HCT116 (cell line): ENCODE measurements around the gene ANGEL1. TPM values are rescaled to one million over a fixed set of nuclear protein-coding genes. Genes with fewer than 3 reads are reported as not detected.

Source experiments
- ATAC-seq: fragments of 200-7000 bp; cut with Tn5 transposase; 2 replicates; pipeline ENCODE4 v1.9.1; 2020; ENCODE audit warnings: mild to moderate bottlenecking, moderate library complexity
- BruUV-seq: library from RNA; stranded (reverse); fragments of 400-500 nt; replicated peaks from 2 replicates; lab custom pipeline; 2021; lab: Mats Ljungman, UMichigan
- CTCF ChIA-PET: fragments of 300-600 bp; sonication (Branson Sonifier 250); formaldehyde crosslinking; loops from one replicate; lab custom pipeline; 2021; ENCODE audit warnings: antibody characterized with exemption; lab: Charles Lee
- POLR2A ChIA-PET: fragments of 300-600, 350-600 bp; sonication (Branson Sonifier 250); formaldehyde crosslinking; loops from one replicate; lab custom pipeline; 2021; ENCODE audit warnings: antibody characterized with exemption; lab: Charles Lee
- RAD21 ChIA-PET, 2 experiments: fragments of 300-600 bp; sonication (Branson Sonifier 250); formaldehyde crosslinking; loops; one replicate each; lab custom pipeline; 2023; ENCODE audit warnings: low total read pairs in 2 of 2; ENCODE audit not compliant: uncharacterized antibody in 2 of 2, unreplicated experiment in 2 of 2, low non-redundant PET in 1 of 2; lab: Charles Lee
- DNase-seq: peaks from one replicate; pipeline ENCODE4 v3.0.0-alpha.2; 2010; ENCODE audit warnings: low read depth, low spot score
- H2AFZ ChIP-seq: fragments of 200-600 bp; shearing (Covaris generic), sonication (generic); 2 replicates; pipeline ENCODE4 v1.6.1; 2017; ENCODE audit warnings: low read depth, mixed run types, mixed read lengths, antibody characterized with exemption, low read length; ENCODE audit not compliant: poor library complexity, severe bottlenecking
- H3K27ac ChIP-seq: 2 replicates; pipeline ENCODE4 v1.5.1; 2012; ENCODE audit warnings: low read depth, low read length
- H3K27me3 ChIP-seq: fragments of 200-600 bp; sonication (generic); 2 replicates; pipeline ENCODE4 v1.6.1; 2016; ENCODE audit warnings: mixed run types, low read length, mixed read lengths; ENCODE audit not compliant: insufficient read depth
- H3K36me3 ChIP-seq, 2 experiments: fragments of 200-500 bp in 1 of 2; fragments of 200-600 bp in 1 of 2; sonication (Bioruptor generic) in 1 of 2; sonication (generic) in 1 of 2; 2 replicates each; pipeline versions ENCODE4 v1.5.1 to v1.6.1; 2014 to 2016; ENCODE audit warnings: low read length in 2 of 2, inconsistent platforms in 1 of 2, mixed read lengths in 1 of 2, mixed run types in 1 of 2; ENCODE audit not compliant: insufficient read depth in 2 of 2, control insufficient read depth in 1 of 2
- H3K4me1 ChIP-seq, 2 experiments: fragments of 200-600 bp in 1 of 2; sonication (generic) in 1 of 2; 2 replicates each; pipeline versions ENCODE4 v1.5.1 to v1.6.1; 2012 to 2017; ENCODE audit warnings: low read length in 2 of 2, inconsistent platforms in 1 of 2, mild to moderate bottlenecking in 1 of 2, mixed read lengths in 1 of 2, mixed run types in 1 of 2, moderate library complexity in 1 of 2; ENCODE audit not compliant: insufficient read depth in 2 of 2, control insufficient read depth in 1 of 2
- H3K4me2 ChIP-seq: fragments of 200-600 bp; sonication (generic); 2 replicates; pipeline ENCODE4 v1.6.1; 2017; ENCODE audit warnings: mixed run types, low read length, mixed read lengths
- H3K4me3 ChIP-seq, 2 experiments: fragments of 200-600 bp in 1 of 2; sonication (generic) in 1 of 2; replicated peaks in 1 of 2; 2 replicates each; pipeline ENCODE4 v1.5.1; 2011 to 2016; ENCODE audit warnings: low read length in 2 of 2, control low read depth in 1 of 2, low read depth in 1 of 2, mild to moderate bottlenecking in 1 of 2, mixed read lengths in 1 of 2, mixed run types in 1 of 2
- H3K79me2 ChIP-seq: fragments of 200-600 bp; sonication (generic); 2 replicates; pipeline ENCODE4 v1.6.1; 2017; ENCODE audit warnings: mild to moderate bottlenecking, mixed run types, low read length, moderate library complexity, mixed read lengths; ENCODE audit not compliant: insufficient read depth
- H3K9ac ChIP-seq: fragments of 200-600 bp; sonication (generic); 2 replicates; pipeline ENCODE4 v1.6.1; 2016; ENCODE audit warnings: low read length, mixed read lengths
- H3K9me2 ChIP-seq: fragments of 200-600 bp; sonication (generic), shearing (Covaris generic); 2 replicates; pipeline ENCODE4 v1.6.1; 2017; ENCODE audit warnings: mixed run types, mild to moderate bottlenecking, moderate library complexity; ENCODE audit not compliant: insufficient read depth
- H3K9me3 ChIP-seq, 2 experiments: fragments of 200-500 bp in 1 of 2; fragments of 200-600 bp in 1 of 2; sonication (Bioruptor generic) in 1 of 2; sonication (generic) in 1 of 2; 2 replicates each; pipeline ENCODE4 v1.6.1; 2014 to 2017; ENCODE audit warnings: low read length in 2 of 2, mixed read lengths in 2 of 2, inconsistent platforms in 1 of 2, low read depth in 1 of 2, mild to moderate bottlenecking in 1 of 2, mixed run types in 1 of 2, moderate library complexity in 1 of 2; ENCODE audit not compliant: control insufficient read depth in 1 of 2, insufficient read depth in 1 of 2
- H4K20me1 ChIP-seq: fragments of 200-600 bp; sonication (generic), shearing (Covaris generic); 2 replicates; pipeline ENCODE4 v1.6.1; 2017; ENCODE audit warnings: mixed run types, mild to moderate bottlenecking, moderate library complexity; ENCODE audit not compliant: insufficient read depth
- EGR1 ChIP-seq: IDR thresholded peaks from 2 replicates; pipeline ENCODE4 v1.6.1; 2012; ENCODE audit warnings: low read depth
- EZH2phosphoT487 ChIP-seq: fragments of 200-600 bp; IDR thresholded peaks from 2 replicates; pipeline ENCODE4 v1.6.1; 2018; ENCODE audit warnings: antibody characterized with exemption, borderline replicate concordance
- MAX ChIP-seq: IDR thresholded peaks from 2 replicates; pipeline ENCODE4 v1.6.1; 2012
- SP1 ChIP-seq: IDR thresholded peaks from 2 replicates; pipeline ENCODE4 v1.6.1; 2012; ENCODE audit warnings: low read depth
- intact Hi-C: fragments of 100-400 bp; cut with micrococcal nuclease; formaldehyde crosslinking; loops from 2 replicates; pipeline ENCODE4 v1.10.0; 2022
- total RNA-seq: library from RNA; stranded (reverse); gene quantifications from one replicate; pipeline ENCODE4 v1.2.1, GENCODE V29; 2021; ENCODE audit not compliant: unreplicated experiment
- TF ChIP-seq, protein P1 (sequence below): IDR thresholded peaks from 2 replicates; pipeline ENCODE4 v1.6.1; 2012; ENCODE audit warnings: low read depth

Gene ANGEL1
- total RNA-seq, 1 experiment from 2014 or later, result 20.6 TPM

- TF ChIP-seq, protein P1, sequence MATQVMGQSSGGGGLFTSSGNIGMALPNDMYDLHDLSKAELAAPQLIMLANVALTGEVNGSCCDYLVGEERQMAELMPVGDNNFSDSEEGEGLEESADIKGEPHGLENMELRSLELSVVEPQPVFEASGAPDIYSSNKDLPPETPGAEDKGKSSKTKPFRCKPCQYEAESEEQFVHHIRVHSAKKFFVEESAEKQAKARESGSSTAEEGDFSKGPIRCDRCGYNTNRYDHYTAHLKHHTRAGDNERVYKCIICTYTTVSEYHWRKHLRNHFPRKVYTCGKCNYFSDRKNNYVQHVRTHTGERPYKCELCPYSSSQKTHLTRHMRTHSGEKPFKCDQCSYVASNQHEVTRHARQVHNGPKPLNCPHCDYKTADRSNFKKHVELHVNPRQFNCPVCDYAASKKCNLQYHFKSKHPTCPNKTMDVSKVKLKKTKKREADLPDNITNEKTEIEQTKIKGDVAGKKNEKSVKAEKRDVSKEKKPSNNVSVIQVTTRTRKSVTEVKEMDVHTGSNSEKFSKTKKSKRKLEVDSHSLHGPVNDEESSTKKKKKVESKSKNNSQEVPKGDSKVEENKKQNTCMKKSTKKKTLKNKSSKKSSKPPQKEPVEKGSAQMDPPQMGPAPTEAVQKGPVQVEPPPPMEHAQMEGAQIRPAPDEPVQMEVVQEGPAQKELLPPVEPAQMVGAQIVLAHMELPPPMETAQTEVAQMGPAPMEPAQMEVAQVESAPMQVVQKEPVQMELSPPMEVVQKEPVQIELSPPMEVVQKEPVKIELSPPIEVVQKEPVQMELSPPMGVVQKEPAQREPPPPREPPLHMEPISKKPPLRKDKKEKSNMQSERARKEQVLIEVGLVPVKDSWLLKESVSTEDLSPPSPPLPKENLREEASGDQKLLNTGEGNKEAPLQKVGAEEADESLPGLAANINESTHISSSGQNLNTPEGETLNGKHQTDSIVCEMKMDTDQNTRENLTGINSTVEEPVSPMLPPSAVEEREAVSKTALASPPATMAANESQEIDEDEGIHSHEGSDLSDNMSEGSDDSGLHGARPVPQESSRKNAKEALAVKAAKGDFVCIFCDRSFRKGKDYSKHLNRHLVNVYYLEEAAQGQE, result no peak
Measured at GRCh38 chr14:76754586-76754985, 58.1 kb downstream of the ANGEL1 start (continued).

GRCh38 chr14:76753541-76754198, 59.0 kb downstream of the ANGEL1 start:
- Histone ChIP-seq H2AFZ (no peak overlapping the region), H3K27me3 (0 out of 2 replicates have a peak, but pooled peaks cover 7% of the 10 kb centered on the region)
- CTCF ChIA-PET, result interaction anchor here (0.6 kb wide), 1 partner anchor 1009 kb away, joined by 3 read pairs; no protein-coding TSS in a partner anchor
- TF ChIP-seq EGR1 (no peak), MAX (no peak), SP1 (no peak), EZH2phosphoT487 (no peak)
- TF ChIP-seq, all 23 proteins: peak for 0
- Histone ChIP-seq H3K36me3 (no peaks in the 10 kb centered on the region), H3K9me3 (no peaks in the 10 kb centered on the region), H3K79me2 (no peaks in the 10 kb centered on the region), H4K20me1 (no peaks in the 10 kb centered on the region), H3K4me2 (no peak overlapping the region), H3K27ac (no peak overlapping the region), H3K9me2 (no peaks in the 10 kb centered on the region), H3K4me1 (no peaks in the 10 kb centered on the region), H3K9ac (no peak overlapping the region), H3K4me3 (no peak overlapping the region)
- DNase-seq (no peak), ATAC-seq (no peak)
- ChIA-PET POLR2A (no interaction called here), RAD21 (no interaction called here)
- intact Hi-C loops, result no loop called here
- BruUV-seq, result no TSS peak
